ENCODE measurements around the gene DPEP1. TPM values are rescaled to one million over a fixed set of nuclear protein-coding genes. Genes with fewer than 3 reads are reported as not detected.
"Not testable (repeated sequence)": the region's sequence is repeated elsewhere in the genome, so short reads cannot be mapped to it uniquely, and the experiment has no call there.

DPEP1 gene
- polyA plus RNA-seq, 3 donors: 0.16 to 133 (median 0.34) TPM

GRCh38 chr16:89576153-89577054 lies 37.0 kb upstream of the DPEP1 start:
- H3K27ac ChIP-seq (ENCODE audit: low read depth, low read length): no peak overlapping the region
- 23 to 28% (median 25%) methylated on average over 64 to 89 of the region's 89 CpGs for WGBS, 3 donors

- whole genome bisulfite sequencing, 3 donors: 87 to 90% (median 87%) methylated on average over 25 of the region's 25 CpGs
- no peak overlapping the region for H3K27ac ChIP-seq (ENCODE audit: low read depth, low read length)
These were observed 36.2 kb upstream of the DPEP1 start for GRCh38 chr16:89577055-89577759.

- H3K27ac ChIP-seq (ENCODE audit: low read depth, low read length): no peak overlapping the region
- WGBS, 3 donors: 89 to 91% (median 90%) methylated on average over 15 of the region's 15 CpGs
These were observed 34.1 kb upstream of the DPEP1 start for GRCh38 chr16:89579351-89579750.

DNA sequence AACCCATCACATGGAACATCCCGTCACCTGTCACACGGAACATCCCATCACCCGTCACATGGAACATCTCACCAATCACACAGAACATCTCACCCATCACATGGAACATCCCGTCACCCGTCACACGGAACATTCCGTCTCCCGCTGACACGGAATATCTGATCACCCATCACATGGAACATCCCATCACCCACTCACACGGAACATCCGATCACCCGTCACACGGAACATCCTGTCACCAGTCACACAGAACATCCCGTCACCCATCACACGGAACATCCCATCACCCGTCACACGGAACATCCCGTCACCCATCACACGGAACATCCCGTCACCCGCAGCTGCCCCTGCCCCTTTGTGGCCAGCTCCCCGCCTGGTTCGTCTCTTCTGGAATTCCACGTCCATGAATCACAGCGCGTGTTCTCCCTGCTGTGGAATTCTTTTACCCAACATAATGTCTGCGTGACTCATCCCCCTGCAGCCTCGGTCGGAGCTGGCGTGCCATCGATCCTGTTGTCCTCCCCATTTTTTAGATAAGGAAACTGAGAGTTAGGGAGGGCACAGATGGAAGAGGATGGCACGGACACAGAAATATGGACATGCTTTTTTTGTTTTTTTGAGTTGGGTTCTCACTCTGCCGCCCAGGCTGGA lies 32.3 kb upstream of the DPEP1 start:
- no peak overlapping the region for H3K27ac ChIP-seq (ENCODE audit: low read depth, low read length)
- WGBS, 3 donors: 87 to 91% (median 88%) methylated on average over 33 of the region's 33 CpGs

- no peak overlapping the region for H3K27ac ChIP-seq (ENCODE audit: low read depth, low read length)
- 50 to 63% (median 61%) methylated on average over 15 of the region's 15 CpGs for WGBS, 3 donors
These were observed 31.4 kb upstream of the DPEP1 start for GRCh38 chr16:89581861-89582563.

- H3K27ac ChIP-seq (ENCODE audit: low read depth, low read length): no peak overlapping the region
- WGBS, 3 donors: 86 to 93% (median 93%) methylated on average over 19 of the region's 19 CpGs
These were observed 30.7 kb upstream of the DPEP1 start for GRCh38 chr16:89582614-89583196.

- WGBS, 3 donors: 88 to 92% (median 90%) methylated on average over 36 of the region's 36 CpGs
- H3K27ac ChIP-seq (ENCODE audit: low read depth, low read length): no peak overlapping the region
These were observed 30.1 kb upstream of the DPEP1 start for GRCh38 chr16:89583197-89583894.

DNA sequence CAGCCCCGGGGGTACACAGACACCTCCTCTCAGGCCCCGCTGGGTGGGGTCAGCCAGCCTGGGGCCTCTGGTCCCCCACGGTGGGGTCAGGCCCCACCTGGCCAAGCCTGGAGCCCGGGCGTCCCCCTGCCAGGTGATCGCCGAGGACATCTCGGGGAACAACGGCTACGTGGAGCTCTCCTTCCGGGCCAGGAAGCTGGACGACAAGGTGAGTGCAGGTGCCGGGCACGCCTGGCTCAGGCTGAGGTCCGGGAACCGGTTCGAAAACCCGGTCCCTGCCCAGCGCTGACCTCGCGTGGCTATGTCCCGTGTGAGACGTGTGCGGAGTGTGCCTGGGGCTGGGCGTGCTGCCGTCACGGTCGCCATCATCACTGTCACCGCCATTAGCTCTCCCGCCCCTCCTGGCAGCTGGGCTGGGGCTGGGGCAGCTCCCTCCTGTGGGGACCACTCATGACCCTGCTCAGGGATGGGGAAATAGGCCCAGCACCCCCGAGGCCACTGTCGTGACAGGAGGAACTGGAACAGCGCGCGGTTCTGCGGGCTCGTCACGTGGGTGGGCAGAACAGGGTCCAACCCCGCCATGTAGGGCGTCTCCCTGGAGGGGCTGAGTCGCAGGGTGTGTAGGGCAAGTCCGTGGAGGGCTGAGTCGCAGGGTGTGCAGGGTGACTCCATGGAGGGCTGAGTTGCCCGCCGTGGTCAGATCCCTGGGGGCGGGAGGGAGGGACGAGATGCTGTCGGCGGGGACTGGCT lies 29.4 kb upstream of the DPEP1 start:
- WGBS, 3 donors: 89 to 92% (median 90%) methylated on average over 44 to 49 of the region's 49 CpGs
- H3K27ac ChIP-seq (ENCODE audit: low read depth, low read length): no peak overlapping the region

- H3K27ac ChIP-seq (ENCODE audit: low read depth, low read length): no peak overlapping the region
- WGBS, 3 donors: 64 to 69% (median 69%) methylated on average over 23 to 25 of the region's 25 CpGs
These were observed 28.5 kb upstream of the DPEP1 start for GRCh38 chr16:89584768-89585549.

DNA sequence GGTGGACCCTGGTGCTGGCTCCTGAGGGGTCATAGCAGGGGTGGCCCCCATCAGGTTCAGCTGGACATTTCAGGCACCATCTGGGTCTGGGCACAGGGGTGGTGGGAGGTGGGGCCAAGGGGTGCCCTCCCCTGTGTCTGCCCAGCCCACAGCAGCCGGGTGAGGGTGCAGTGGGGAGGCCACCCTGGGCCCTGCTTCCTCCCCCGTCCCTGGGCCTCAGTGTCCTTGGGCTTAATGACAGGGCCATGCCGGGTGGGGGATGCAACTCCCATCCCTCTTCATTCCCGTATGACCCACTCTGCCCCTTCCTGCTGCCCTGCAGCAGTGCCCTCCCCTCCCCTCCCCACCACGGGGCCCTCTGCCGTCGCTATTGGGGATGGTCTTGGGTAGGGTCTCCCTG lies 27.2 kb upstream of the DPEP1 start:
- no peak overlapping the region for H3K27ac ChIP-seq (ENCODE audit: low read depth, low read length)
- 52 to 83% (median 80%) methylated on average over 6 to 7 of the region's 7 CpGs for WGBS, 3 donors

DNA sequence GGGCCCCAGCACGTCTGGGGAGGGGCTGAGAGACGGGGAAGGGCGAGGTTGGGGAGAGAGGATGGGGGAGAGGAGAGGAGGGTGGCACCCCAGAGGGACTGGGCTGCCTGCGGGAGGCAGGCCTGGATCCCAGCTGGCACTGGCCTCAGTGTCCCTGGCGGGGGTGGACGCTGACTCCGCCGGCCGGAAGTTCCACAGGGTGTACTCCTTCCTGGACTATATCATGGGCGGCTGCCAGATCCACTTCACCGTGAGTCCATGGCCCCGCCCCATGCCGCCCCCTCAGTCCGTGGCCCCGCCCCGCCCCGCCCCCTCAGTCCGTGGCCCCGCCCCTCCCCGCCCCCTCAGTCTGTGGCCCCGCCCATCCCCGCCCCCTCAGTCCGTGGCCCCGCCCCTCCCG lies 26.6 kb upstream of the DPEP1 start:
- 71 to 84% (median 74%) methylated on average over 8 to 14 of the region's 25 CpGs for WGBS, 3 donors
- H3K27ac ChIP-seq (ENCODE audit: low read depth, low read length): no peak overlapping the region

- 96% methylated on average over 5 to 16 of the region's 36 CpGs for WGBS, 3 donors
- not testable (repeated sequence) for H3K27ac ChIP-seq (ENCODE audit: low read depth, low read length)
These were observed 25.8 kb upstream of the DPEP1 start for GRCh38 chr16:89587676-89588075.

GRCh38 chr16:89588413-89589109 lies 24.9 kb upstream of the DPEP1 start:
- 92 to 94% (median 93%) methylated on average over 26 of the region's 26 CpGs for WGBS, 3 donors
- no peak overlapping the region for H3K27ac ChIP-seq (ENCODE audit: low read depth, low read length)

- H3K27ac ChIP-seq (ENCODE audit: low read depth, low read length): no peak overlapping the region
- WGBS, 3 donors: 92 to 94% (median 93%) methylated on average over 20 to 21 of the region's 21 CpGs
These were observed 24.1 kb upstream of the DPEP1 start for GRCh38 chr16:89589241-89589926.

- H3K27ac ChIP-seq (ENCODE audit: low read depth, low read length): no peak overlapping the region
- 74 to 79% (median 75%) methylated on average over 15 of the region's 15 CpGs for WGBS, 3 donors
These were observed 19.6 kb upstream of the DPEP1 start for GRCh38 chr16:89593841-89594240.
